Measurements from ENCODE around the gene RNF26. TPM values are rescaled to one million over a fixed set of nuclear protein-coding genes. Genes with fewer than 3 reads are reported as not detected.
A peak's percentile ranks its signal among the peaks of the same experiment; 100 is the strongest.

The RNF26 gene
- total RNA-seq, 1 experiment from 2014 or later: 92.7 TPM

- Mint-ChIP-seq H3K36me3 (ENCODE audit: insufficient read depth, unreplicated experiment) (peaks cover 5% of the 10 kb centered on the region), H3K4me3 (ENCODE audit: unreplicated experiment) (no peak overlapping the region), H3K4me1 (ENCODE audit: low read depth, unreplicated experiment) (no peaks in the 10 kb centered on the region), H3K9me3 (ENCODE audit: unreplicated experiment) (no peaks in the 10 kb centered on the region), H3K27ac (ENCODE audit: unreplicated experiment) (no peak overlapping the region), H3K27me3 (ENCODE audit: insufficient read depth, unreplicated experiment) (peaks cover 5% of the 10 kb centered on the region)
- Histone ChIP-seq H3K36me3 (ENCODE audit: control insufficient read depth, insufficient read depth, low read length) (no peaks in the 10 kb centered on the region), H3K9me3 (no peaks in the 10 kb centered on the region), H3K4me3 (ENCODE audit: low read depth, low read length) (no peak overlapping the region), H3K27me3 (replicated peaks; ENCODE audit: control insufficient read depth, insufficient read depth, low read length) (peaks cover 7% of the 10 kb centered on the region), H3K4me1 (peaks cover 38% of the 10 kb centered on the region)
- POLR2A ChIA-PET: interaction anchor here (0.7 kb wide), 1 partner anchor 27 kb away, joined by 3 read pairs; no protein-coding TSS in a partner anchor
- intact Hi-C loops (cut with micrococcal nuclease; ENCODE audit: unreplicated experiment): loop anchor here (10.0 kb wide), 1 partner anchor 114 kb away; the partner anchor contains the start of gene CBL
- CTCF ChIA-PET: interaction anchor here (1.5 to 2.5 kb wide), 4 partner anchors 19 to 62 kb away, joined by 4 to 14 read pairs (median 8); partner anchors contain the start of genes C1QTNF5 and USP2
- DNase-seq: peak; percentile 25 to 55
- TF ChIP-seq CTCF (IDR thresholded peaks at IDR 0.05; ENCODE audit: insufficient read depth in 1 of 2, low read depth in 1 of 2, low read length in 1 of 2, severe bottlenecking in 1 of 2, unreplicated experiment in 1 of 2): no peak
- no TSS peak for BruUV-seq (replicated peaks)
Observed at GRCh38 chr11:119318240-119319135, 15.8 kb upstream of the RNF26 start.

GRCh38 chr11:119319136-119319699 lies 15.1 kb upstream of the RNF26 start:
- H3K27me3 Mint-ChIP-seq (ENCODE audit: insufficient read depth, unreplicated experiment): peaks cover 4% of the 10 kb centered on the region
- no peaks in the 10 kb centered on the region for H3K9me3 Mint-ChIP-seq (ENCODE audit: unreplicated experiment)
- H3K27me3 ChIP-seq (replicated peaks; ENCODE audit: control insufficient read depth, insufficient read depth, low read length): peaks cover 7% of the 10 kb centered on the region
- H3K4me3 Mint-ChIP-seq (ENCODE audit: unreplicated experiment): no peak overlapping the region
- H3K4me1 ChIP-seq: peaks cover 38% of the 10 kb centered on the region
- no TSS peak for BruUV-seq (replicated peaks)
- ChIA-PET CTCF (interaction anchor here (2.1 to 2.5 kb wide), 3 partner anchors 21 to 62 kb away, joined by 4 to 14 read pairs (median 7); partner anchors contain the start of genes C1QTNF5 and USP2), POLR2A (interaction anchor here (0.7 kb wide), 1 partner anchor 26 kb away, joined by 3 read pairs; no protein-coding TSS in a partner anchor)
- TF ChIP-seq CTCF (IDR thresholded peaks at IDR 0.05; ENCODE audit: insufficient read depth in 1 of 2, low read depth in 1 of 2, low read length in 1 of 2, severe bottlenecking in 1 of 2, unreplicated experiment in 1 of 2): no peak
- no peak overlapping the region for H3K27ac Mint-ChIP-seq (ENCODE audit: unreplicated experiment)
- H3K4me1 Mint-ChIP-seq (ENCODE audit: low read depth, unreplicated experiment): no peaks in the 10 kb centered on the region
- no peak overlapping the region for H3K4me3 ChIP-seq (ENCODE audit: low read depth, low read length)
- intact Hi-C loops (cut with micrococcal nuclease; ENCODE audit: unreplicated experiment): loop anchor here (10.0 kb wide), 1 partner anchor 114 kb away; the partner anchor contains the start of gene CBL
- H3K36me3 Mint-ChIP-seq (ENCODE audit: insufficient read depth, unreplicated experiment): peaks cover 5% of the 10 kb centered on the region
- no peaks in the 10 kb centered on the region for H3K9me3 ChIP-seq
- no peak for DNase-seq
- H3K36me3 ChIP-seq (ENCODE audit: control insufficient read depth, insufficient read depth, low read length): no peaks in the 10 kb centered on the region

DNA sequence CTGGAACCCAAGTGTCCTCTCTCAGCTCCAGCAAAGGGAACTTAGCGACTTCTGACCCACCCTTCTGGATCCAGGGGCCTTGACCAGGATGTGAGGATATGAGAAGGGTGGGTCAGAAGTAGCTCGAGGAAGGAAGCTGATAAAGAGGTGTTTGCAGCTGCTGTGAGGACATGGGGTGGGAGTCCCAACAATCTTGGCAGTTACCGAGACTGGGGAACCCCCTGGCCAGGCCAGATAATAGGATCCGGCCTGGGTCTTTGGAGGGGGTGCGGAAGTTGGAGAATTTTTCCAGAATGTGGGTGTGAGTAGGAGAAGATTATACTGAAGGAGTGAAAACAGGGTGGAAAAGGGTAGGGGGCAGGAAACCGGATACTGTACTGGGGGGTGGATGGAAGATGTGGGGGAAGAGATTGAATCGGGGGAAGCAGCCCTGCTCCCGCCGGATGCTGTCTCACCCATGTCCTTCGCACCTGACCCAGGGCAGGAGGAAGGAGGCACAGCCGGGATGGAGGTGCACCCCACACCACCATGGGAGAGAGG lies 14.6 kb upstream of the RNF26 start:
- H3K27me3 Mint-ChIP-seq (ENCODE audit: insufficient read depth, unreplicated experiment): no peaks in the 10 kb centered on the region
- no TSS peak for BruUV-seq (replicated peaks)
- H3K27me3 ChIP-seq (replicated peaks; ENCODE audit: control insufficient read depth, insufficient read depth, low read length): peaks cover 7% of the 10 kb centered on the region
- H3K4me1 Mint-ChIP-seq (ENCODE audit: low read depth, unreplicated experiment): no peaks in the 10 kb centered on the region
- H3K36me3 Mint-ChIP-seq (ENCODE audit: insufficient read depth, unreplicated experiment): peaks cover 5% of the 10 kb centered on the region
- peaks cover 38% of the 10 kb centered on the region for H3K4me1 ChIP-seq
- peak in 1 of 2 experiments; percentile 29 for DNase-seq
- ChIA-PET POLR2A (no interaction called here), CTCF (interaction anchor here (2.3 to 2.5 kb wide), 2 partner anchors 21 to 61 kb away, joined by 7 to 14 read pairs; partner anchors contain the start of genes C1QTNF5 and USP2)
- TF ChIP-seq CTCF (IDR thresholded peaks at IDR 0.05; ENCODE audit: insufficient read depth in 1 of 2, low read depth in 1 of 2, low read length in 1 of 2, severe bottlenecking in 1 of 2, unreplicated experiment in 1 of 2): no peak
- intact Hi-C loops (cut with micrococcal nuclease; ENCODE audit: unreplicated experiment): loop anchor here (2.0 to 10.0 kb wide), 2 partner anchors 115 to 155 kb away; partner anchors contain the start of gene CBL
- no peaks in the 10 kb centered on the region for H3K36me3 ChIP-seq (ENCODE audit: control insufficient read depth, insufficient read depth, low read length)
- no peaks in the 10 kb centered on the region for H3K9me3 ChIP-seq
- H3K4me3 Mint-ChIP-seq (ENCODE audit: unreplicated experiment): no peak overlapping the region
- no peaks in the 10 kb centered on the region for H3K9me3 Mint-ChIP-seq (ENCODE audit: unreplicated experiment)
- H3K4me3 ChIP-seq (ENCODE audit: low read depth, low read length): no peak overlapping the region
- no peak overlapping the region for H3K27ac Mint-ChIP-seq (ENCODE audit: unreplicated experiment)

All from Caco-2 (cell line).